GM20000 (cell line): ENCODE measurements around the gene SAE1.

Experiments
- DNase-seq: peaks from one replicate; pipeline ENCODE4 v3.0.0; 2012; ENCODE audit warnings: low spot score
- CTCF ChIP-seq: IDR thresholded peaks from 2 replicates; pipeline ENCODE4 v1.5.1; 2012; ENCODE audit warnings: mild to moderate bottlenecking, control low read depth; ENCODE audit errors: extremely low read depth, missing control alignments

SAE1 gene

DNA sequence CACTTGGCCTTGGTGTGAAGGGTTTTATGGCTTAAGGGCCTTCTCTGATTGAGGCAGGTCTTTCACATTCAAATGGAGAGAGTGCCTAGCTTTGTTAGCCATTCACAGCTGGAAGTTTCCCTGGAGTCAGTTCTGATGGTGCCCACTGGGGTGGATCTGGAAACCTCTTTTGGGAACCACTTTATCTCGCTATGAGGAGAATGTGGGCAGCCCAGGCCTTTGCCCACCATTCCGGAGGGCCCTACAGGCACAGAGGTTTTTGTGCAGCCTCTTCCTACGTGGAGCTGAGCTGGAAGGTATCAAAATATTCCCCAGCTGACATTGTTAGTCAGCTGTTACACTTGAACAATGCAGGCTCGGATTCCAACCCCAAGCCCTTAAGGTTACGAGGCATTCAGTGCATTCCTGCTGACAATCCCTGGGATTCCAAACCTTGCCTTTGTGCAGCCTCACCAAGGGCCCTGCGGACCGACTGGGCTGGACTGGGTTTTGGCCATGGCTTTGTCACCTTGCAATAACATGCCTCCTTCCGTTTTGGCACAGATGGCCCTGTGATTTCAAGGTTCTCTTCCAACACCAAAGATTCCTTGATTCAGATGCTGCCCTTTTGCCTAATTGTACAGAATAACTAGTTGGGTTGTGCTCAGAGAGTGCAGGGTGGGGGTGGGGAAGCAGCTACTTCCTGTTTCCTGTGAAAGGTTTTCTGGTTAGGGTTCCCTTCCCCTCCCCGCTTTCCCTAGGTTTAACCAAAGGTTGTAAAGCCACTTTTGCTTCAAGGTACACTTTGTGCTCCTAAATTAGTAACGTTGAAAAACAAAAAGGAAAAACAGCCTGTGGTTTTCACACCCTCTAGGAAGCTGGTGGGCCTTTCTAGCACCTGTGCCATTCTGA is 27.0 kb downstream of the SAE1 start:
- no peak for DNase-seq
- no peak for TF ChIP-seq CTCF

DNA sequence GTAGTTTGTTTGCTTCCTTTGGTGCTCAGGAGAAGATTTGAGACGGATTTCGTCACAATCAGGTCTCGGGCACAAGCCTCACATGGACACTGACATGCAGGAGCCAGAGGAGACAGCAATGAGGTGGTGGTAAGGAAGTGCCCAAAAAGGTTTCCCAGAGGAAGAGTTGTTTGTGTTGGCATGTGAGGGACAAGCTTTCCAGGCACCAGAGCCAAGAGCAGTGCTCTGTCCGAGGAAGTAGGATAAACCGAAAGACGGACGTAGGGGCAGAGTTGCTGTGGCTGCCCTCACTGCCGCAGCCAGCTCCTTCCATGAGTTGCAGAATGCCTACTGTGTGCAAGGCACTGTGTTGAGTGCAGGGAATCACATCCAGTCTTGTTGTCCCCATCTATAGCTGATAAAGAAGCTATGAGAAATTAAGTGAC is 27.7 kb downstream of the SAE1 start:
- DNase-seq: no peak
- no peak for TF ChIP-seq CTCF

DNA sequence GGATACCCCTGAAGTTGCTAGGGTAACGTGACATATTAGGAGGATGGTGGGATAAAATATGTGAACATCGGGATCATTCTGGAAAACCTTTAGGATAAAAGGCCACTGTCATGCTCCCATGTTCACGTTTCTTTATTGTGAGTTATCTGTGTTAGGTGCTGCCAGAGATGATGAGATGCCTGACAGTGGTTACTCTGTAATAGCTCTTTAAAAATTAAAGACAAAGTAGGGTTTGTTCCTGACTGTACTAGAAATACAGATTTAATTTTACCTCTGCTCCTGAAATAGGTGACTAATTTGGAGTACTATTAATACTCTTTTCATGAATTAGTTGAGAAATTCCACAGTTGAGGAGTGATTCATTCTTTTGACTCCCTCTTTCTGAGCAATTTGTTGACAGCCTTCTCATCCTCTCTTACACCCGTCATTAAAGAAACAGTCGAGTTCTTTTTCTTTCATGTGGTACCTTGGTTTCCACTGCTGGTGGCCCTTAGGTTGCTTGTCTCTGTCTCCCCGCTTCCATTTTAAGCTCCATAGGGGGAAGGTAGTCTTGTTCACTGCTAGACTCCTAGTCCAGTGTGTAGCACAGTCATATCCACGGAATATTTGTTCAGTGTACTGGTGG is 28.4 kb downstream of the SAE1 start:
- no peak for DNase-seq
- TF ChIP-seq CTCF: no peak

- no peak for TF ChIP-seq CTCF
- DNase-seq: no peak
These were observed 31.3 kb downstream of the SAE1 start for GRCh38 chr19:47161876-47162489.

GRCh38 chr19:47168065-47168464 is 37.4 kb downstream of the SAE1 start:
- TF ChIP-seq CTCF: no peak
- no peak for DNase-seq

DNA sequence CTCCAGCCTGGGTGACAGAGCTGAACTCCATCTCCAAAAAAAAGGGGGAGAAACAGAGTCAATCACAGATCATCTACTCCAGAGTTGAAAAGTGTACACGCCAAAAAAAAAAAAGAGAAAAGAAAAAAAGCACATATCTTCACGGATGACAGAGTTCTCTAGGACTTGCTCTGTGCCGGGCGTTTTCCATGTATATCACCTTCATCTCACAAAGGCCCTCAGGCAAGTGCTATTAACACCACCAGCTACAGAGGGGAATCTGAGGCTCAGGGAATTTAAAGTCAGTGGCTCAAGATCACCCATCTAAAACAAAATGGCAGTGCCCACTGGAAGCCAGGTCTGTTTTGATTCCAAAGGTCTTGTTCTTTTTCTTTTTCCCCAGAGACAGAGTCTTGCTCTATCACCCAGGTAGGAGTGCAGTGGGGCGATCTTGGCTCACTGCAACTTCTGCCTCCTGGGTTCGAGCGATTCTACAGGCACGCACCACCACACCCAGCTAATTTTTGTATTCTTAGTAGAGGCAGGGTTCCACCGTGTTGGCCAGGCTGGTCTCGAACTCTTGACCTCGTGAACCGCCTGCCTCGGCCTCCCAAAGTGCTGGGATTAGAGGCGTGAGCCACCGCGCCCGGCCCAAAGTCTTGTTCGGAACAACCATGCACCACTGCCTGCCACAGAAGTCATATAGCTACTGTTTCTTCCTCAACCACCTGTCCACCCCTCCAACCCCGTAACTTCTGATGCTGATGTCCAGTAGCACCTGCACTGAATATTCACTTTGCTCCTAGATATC is 42.2 kb downstream of the SAE1 start:
- no peak for DNase-seq
- TF ChIP-seq CTCF: no peak
